CD4-positive, alpha-beta T cell treated with Interleukin-6 for 4 hours (primary cell): ENCODE results near the gene TRPV6.

ENCODE experiments used
- DNase-seq: peaks from one replicate; pipeline ENCODE4 v3.0.0-alpha.2; 2020; ENCODE audit warnings: mixed read lengths

The TRPV6 gene

DNA sequence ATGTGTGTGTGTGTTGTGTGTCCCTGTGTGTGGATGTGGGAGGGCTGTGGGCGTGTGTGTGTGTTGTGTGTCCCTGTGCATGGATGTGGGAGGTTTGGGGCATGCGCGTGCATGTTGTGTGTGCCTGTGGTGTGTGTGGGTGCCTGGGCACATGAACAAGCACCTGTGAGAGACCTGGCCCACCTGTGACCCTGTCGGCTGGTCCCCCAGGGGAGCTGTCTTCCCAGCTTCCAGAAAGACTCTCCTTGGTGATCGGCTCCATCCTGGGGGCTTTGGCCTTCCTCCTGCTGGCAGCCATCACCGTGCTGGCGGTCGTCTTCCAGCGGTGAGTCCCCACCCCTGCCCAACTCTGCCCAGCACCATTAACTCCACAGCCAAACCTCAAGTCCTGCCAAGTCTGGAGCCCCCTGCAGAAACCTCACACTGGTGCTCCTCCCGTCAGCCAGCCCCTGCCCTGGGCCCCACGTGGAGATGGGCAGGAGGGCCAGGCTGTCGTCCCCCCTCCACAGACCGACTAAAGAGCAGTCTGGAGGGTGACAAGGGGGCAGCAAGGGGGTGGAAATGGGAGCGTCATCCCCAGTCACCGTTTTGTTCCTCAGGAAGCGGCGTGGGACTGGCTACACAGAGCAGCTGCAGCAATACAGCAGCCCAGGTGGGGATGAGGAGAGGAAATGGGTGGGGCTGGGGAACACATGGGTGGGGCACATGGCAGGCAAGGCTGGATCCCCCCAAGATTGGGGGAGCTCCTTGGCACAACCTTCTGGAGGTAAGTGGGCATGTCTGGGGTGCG, 18.0 kb downstream of the TRPV6 start:
- DNase-seq: no peak

GRCh38 chr7:142867097-142867378, 18.5 kb downstream of the TRPV6 start:
- DNase-seq: no peak

DNA sequence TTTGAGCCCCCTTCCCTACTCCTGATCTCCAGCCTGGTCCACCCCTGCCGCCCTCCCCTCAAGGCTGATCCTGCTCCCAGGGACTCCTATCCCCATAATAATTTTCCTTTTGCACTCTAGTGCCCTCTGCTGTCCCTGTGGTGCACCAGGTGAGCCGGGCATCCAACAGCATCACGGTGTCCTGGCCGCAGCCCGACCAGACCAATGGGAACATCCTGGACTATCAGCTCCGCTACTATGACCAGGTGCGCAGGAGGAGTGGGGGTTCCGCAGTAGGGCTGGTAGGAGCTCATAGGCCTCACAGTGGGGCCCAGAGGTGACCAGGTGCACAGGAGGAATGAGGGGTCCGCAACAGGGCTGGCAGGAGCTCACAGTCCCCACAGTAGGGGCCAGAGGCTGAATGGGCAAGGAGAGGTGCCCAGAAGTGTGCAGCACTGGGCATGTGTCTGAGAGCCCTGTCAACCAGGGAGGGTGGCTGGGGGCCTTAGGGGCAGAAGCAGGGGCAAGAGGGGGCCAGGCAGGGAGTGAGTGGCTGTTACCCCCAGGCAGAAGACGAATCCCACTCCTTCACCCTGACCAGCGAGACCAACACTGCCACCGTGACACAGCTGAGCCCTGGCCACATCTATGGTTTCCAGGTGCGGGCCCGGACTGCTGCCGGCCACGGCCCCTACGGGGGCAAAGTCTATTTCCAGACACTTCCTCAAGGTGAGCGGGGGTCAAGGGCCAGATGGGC, 19.0 kb downstream of the TRPV6 start:
- peak; percentile 46 for DNase-seq

DNA sequence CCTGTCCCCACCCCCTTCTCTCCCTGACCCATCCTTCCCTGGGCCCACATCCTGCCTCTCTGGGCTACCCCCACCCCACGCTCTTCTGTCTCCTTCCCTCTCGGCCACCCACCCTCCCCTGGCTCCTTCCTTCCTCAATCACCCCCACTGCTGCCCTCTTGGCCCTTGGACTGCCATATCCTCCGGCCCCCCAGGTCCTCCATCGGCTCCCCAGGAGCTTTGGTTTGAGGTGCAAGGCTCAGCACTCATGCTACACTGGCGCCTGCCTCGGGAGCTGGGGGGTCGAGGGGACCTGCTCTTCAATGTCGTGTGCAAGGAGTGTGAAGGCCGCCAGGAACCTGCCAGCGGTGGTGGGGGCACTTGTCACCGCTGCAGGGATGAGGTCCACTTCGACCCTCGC, 19.8 kb downstream of the TRPV6 start:
- no peak for DNase-seq

GRCh38 chr7:142864980-142865747, 20.4 kb downstream of the TRPV6 start:
- DNase-seq: no peak

- no peak for DNase-seq
Measured at GRCh38 chr7:142863891-142864685, 21.5 kb downstream of the TRPV6 start.

DNA sequence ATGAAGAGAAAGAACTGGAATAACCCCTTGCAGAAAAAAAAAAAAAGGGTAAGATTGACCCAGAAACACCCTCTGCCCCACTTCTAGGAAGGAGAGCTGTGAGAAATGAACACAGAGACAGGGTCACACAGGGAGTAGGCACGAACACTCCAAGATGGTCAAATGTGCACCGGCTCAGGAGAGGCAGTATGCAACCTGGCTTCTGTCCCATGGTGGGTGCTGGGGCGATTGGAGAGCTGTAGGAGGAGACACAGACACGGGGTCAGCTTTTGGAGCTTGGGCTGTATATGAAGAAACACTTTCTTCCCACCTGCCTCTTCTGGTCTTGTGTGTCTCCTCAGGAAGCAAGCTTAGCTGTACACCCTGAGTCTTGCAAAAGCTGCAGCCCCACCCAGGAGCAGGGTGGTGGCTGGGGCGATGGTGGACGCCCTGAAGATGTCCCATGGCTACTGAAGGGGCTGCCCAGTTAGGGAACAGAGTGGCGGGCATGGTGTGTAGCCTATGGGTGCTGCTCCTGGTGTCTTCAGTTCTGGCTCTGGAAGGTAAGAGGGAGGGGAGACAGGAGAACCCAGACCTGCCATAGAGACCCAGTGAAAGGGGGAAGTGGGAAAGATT, 22.7 kb downstream of the TRPV6 start:
- no peak for DNase-seq

DNA sequence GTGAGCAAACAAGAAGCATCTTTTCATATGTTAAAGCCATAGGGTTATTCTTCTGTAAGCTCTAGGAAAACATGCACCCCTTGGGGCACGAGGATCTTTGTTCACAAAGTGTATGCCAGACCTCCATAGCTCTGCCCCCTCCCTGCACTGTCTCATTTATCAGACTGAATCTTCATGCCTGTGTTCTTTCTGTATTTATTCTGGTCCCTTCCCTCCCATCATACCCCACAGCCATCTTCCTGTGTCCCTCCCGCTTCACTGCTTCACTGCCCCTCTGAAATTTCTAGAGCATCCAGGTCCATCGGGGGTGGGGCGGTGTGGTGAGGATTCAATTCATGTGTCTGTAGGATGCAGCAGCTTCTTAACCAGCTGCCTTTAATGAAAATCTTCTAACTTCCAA, 23.2 kb downstream of the TRPV6 start:
- DNase-seq: no peak

DNA sequence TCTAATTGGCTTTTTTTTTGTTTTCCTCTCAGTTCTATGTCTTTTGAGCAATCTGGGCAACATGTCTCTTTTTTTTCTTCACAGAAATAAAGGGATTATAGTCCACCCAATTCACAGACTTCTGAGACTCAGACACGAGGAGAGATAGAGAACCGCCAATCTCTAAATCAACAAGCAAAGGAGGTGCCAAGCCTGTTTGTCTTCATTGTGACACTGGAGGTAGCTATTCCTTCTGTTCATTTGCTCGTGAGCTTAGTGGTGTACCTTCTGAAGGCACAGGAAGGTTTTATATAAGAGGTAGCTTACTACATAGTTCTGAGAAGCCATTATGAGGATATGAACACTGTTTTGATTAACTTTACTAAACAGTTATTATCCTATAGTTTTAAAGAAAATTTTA, 24.6 kb downstream of the TRPV6 start:
- no peak for DNase-seq

- DNase-seq: no peak
Measured at GRCh38 chr7:142859829-142860228, 25.7 kb downstream of the TRPV6 start.

DNA sequence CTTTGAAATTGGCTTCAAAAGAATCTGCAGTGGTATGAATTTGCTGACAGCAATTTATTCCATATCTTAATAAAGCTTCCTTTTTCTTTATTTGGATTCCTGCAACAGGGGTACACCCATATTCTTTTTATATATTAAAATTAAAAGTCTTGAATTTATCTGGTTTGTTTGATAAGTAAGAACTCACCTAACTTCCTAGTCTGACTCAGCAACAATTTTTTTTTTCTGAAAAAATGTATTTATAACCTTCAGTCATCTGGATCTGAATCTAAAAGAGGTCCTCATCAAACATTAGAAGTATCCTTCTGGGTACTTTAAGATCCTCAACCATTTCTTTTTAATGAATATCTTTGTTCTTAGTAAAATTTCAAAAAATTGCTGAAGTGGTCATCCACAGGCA, 26.1 kb downstream of the TRPV6 start:
- DNase-seq: no peak

GRCh38 chr7:142857625-142858024, 27.9 kb downstream of the TRPV6 start:
- DNase-seq: no peak

GRCh38 chr7:142856565-142857245, 28.8 kb downstream of the TRPV6 start:
- no peak for DNase-seq

GRCh38 chr7:142855756-142856564, 29.6 kb downstream of the TRPV6 start:
- DNase-seq: peak; percentile 20

GRCh38 chr7:142855114-142855743, 30.3 kb downstream of the TRPV6 start:
- no peak for DNase-seq

GRCh38 chr7:142854372-142855113, 31.0 kb downstream of the TRPV6 start, which contains the start of gene EPHB6:
Gene EPHB6, plus strand, starts transcription at chr7:142855076. Its CDS starts 8,152 bp downstream, at chr7:142863228.
- peak; percentile 79 for DNase-seq

GRCh38 chr7:142853739-142854371, 31.7 kb downstream of the TRPV6 start:
- peak; percentile 71 for DNase-seq

- DNase-seq: no peak
Measured at GRCh38 chr7:142851919-142852318, 33.6 kb downstream of the TRPV6 start.

DNA sequence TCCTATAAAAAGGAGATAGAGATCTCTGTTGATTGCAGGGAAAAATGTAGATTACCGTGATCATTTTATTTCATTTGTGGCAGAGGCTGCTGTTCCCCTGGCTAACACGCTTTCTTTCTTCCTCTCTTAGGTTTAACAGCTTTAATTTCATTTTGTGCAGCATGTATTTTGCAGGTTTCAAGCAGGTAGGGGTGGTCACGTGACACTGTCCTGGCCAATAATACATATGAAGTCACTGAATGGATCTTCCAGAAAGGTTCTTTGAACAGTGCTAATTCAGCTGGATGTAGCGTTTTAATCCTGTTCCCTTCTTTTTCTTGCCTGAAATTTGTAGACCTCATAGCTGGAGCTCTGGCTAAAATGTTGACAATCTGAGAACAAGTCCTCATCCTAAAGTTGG, 34.3 kb downstream of the TRPV6 start:
- DNase-seq: no peak
